Islet precursor cell (in vitro differentiated cells): ENCODE results near the gene ABLIM1.

Experiments
- DNase-seq: peaks from one replicate; pipeline ENCODE4 v3.0.0-alpha.2; 2018

ABLIM1 gene

DNA sequence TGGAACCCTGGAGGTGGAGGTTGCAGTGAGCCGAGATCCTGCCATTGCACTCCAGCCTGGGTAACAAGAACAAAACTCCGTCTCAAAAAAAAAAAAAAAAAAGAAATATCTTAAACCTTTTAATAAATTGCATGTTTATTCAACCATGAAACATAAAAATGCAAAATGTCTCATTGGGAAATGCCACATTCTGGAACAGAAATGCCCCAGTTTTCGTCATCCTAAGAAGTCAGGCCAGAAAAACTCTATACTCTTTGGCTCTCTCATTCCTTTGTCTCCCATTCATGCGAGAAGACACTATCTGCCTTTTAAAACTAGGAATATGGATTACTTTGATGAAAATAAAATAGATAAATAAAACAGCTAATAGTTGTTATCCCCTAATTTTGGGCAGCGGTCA, 21.5 kb upstream of the ABLIM1 start:
- no peak for DNase-seq

DNA sequence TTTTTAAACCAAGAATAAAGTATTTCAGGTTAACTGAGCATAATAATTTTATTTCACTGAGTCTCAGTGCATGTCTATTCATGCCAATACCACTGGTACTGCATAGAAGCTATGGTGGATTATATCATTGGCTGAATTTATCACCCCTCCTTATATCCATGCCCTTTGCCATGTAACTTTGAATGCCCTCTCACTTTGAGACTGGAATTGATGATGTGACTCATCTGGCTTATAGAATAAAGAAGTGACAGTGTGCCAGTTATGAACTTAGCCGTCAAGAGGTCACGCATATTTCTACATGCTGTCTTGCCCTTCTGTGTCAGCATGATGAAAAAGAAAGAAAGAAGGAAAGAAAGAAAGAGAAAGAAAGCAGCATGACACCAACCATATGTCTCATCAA, 20.7 kb upstream of the ABLIM1 start:
- no peak for DNase-seq

DNA sequence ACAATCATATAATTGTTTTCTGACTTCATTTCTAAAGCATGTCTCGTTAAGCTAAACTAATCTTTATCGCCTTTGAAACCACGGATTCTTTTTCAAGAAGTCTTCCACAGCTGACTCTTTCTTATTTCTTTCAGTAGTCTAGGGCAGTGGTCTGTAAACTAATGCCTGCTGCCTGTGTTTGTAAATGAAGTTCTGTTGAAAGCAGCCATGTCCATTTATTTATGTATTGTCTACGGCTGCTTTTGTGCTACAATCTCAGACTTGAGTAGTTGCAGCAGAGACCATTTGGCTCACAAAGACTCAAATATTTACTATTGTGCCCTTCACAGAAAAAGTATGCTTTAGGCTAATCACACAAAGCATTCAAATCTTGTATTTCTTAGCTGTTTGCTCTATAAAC, 20.3 kb upstream of the ABLIM1 start:
- no peak for DNase-seq

DNA sequence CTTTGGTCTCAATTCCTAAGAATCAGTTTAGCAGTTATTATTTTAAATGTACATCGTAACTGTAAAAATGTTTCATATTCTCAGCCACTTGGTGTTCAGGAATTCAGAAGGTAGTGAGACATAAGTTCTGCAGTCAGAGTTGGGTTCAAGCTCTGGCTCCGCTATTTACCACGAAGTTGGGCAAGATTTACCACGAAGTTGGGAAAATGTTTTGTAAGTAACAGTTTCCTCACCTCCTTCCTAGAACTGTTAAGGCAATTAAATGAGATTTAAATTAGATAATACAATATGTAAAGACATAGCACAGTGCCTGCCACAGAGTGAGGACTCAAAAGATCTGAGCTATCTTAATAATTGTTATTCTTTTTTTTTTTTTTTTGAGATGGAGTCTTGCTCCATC, 16.3 kb upstream of the ABLIM1 start:
- DNase-seq, result no peak

DNA sequence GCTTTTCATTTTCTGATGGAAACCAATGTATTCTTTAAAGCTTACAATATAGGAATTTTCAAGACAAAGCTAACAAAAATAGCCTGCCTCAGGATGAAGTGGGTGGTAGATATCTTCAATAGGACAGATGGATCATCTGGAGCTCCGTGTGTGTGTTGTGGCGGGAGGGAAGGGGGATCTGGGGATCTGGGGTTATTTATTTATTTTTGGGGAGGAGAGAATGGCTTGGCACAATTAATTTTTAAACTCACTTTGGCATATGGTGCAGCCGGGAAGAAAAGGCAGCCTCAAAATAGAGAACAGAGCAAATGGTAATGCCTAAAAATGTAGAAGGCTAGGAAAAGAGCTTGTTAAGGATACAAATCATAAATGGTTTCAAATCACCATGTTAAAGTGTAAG, 11.6 kb upstream of the ABLIM1 start:
- DNase-seq, result no peak

DNA sequence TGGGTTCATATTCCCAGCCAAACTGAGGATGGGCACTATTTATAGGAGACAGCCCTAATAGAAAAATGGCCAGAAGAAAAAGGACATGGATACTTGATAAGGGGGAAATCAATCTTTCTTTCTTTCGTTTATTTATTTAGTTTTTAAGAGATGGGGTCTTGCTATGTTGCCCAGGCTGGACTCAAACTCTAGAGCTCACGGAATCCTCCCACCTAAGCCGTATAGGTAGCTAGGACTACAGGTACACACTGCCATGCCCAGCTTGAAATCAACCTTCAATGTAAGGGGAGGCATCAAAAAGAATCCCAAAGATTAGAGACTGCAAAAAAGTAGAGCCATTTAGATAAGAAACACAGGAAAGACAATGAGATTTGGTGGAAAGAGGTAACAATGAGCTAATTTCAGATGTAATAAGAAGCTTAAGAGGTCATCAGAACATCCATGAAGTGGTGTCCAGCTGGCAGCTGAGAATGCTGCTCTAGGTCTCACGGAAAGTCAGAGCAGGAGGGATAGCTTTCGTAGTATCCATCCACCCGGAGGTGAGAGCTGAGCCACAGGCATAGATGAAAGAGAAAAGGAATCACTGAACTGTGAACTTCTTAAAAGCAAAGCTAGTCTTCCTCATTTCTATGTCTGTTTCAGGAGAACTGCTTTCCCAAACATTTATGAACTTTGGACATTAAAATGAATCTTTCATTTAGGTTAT, 10.5 kb upstream of the ABLIM1 start:
- DNase-seq, result no peak

DNA sequence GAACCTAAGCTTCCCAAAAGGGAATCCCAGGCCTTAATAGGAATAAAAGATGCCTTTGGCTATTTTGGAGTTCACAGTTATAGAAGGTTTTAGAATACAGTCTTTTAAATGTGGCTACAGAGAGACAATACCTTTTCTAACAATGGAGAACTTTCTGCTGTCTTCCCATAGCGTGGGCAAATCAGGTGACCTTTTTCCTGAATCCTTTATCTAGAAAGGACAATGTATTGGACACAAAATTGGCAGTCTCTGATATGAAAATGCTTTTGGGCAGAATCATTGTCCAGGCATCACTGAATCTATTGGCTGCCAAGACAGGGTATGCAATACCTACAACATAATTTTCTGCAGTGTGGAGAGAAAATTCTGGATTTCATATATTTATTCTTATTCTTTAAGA, 7.8 kb upstream of the ABLIM1 start:
- no peak for DNase-seq

DNA sequence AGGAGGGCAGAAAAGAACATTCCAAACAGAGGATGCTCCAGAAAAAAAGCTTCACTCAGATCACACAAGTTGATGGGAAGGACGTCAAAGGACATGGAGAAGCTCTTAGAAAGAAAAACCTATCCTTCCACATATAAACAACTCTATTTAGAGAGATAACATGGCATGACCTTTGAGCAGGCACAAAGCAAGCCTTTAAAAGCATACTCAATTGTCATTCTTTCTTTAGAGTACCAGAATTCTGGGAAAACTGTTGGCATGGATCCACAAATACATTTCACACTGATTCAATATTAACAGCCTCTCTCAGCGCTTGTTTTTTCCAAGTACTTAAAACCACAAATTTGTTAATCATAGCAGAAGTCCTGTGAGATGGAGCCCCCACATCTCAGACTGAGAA, 7.3 kb upstream of the ABLIM1 start:
- no peak for DNase-seq

DNA sequence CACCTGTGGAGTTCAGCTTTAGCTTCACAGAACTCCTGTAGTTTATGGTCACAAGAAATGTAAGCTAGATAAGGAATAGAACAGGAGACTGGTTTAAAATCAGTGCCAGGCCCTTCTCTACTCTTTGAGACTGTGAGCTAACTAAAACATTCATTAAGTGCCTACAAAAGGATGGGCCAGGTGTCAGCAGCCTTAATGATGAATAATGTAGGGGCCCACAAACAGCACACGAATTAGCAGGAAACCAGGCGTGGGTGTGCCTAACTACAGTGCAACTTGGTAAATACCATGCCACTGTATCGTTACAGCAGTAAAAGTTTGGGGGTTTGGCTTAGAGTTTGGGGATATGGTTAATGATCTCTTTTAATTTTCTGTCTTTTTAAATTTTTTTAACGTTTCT, 6.1 kb upstream of the ABLIM1 start:
- no peak for DNase-seq

DNA sequence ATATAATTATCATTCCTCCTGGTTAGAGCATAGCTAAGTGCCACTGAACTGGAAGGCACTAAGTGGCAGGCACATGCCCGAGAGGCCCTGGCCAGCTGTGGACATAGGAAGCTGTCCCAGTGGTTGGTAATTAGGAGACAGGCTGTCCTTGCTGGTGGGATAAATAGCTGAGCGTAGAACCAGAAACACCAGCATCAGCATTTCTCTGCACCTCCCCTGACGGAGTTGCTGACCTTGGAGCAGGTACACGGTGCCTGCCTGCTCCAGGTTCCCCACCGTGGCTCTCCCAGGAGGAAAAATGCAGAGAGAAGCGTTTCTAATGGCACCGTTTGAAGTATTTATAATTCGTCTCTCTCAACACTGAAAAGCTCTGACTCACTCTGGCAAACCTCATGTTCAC, 5.6 kb upstream of the ABLIM1 start:
- peak; percentile 60 for DNase-seq

DNA sequence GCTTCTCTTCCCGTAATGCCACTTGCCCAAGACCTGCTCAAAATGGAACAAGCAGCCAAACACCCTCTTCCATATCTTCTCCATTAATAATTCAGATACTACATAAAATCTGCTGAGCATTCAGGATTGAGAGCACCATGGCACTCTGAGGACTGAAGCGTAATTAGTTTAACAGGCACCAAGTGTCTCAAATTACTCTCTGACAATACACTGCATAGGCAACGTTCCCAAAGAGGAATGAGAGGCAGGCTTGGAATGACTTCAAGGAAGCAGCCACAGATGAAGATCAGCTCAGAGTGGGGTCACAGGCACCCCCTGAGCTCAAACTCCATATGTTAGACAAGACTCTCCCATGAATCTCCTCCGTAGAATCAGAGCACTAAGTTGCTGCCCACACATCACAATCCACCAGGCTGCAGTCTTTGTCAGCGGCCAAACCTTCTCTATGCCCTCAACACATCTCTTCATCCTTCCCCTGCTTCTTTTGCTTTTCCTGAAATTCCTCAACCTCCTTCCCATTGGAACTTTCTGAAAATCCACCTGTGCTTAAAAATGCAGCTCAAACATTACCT, 4.7 kb upstream of the ABLIM1 start:
- no peak for DNase-seq

DNA sequence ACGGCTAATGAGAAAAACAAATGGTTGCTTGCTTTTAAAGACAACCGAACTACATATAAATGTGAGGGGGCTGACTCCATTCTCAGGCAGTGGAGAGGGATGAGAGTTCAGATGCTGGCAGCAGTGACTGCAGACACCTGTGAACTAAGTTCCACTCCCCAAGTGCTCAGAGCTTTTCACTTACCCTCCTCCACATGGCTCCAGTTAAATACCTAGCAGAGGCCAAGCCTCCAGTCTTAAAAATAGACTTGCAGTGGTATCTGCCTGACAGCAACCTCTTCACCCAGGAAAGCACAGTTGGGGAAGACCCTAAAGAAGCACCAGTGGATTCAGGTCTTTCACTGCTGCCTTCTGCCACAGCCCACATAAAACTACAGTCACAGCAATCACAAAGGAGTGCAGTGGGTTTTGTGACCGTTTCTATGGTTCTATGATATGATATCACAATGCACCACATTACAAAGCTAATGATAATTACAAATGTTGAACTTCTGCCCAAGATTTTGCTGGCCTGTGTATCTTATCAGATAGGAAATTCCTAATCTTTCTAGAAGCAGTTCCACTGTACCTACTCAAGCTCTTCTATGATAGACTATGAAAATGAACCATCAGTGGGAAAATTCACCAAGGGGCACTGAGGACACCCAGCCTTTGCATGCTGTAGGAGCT, 3.3 kb upstream of the ABLIM1 start:
- no peak for DNase-seq

DNA sequence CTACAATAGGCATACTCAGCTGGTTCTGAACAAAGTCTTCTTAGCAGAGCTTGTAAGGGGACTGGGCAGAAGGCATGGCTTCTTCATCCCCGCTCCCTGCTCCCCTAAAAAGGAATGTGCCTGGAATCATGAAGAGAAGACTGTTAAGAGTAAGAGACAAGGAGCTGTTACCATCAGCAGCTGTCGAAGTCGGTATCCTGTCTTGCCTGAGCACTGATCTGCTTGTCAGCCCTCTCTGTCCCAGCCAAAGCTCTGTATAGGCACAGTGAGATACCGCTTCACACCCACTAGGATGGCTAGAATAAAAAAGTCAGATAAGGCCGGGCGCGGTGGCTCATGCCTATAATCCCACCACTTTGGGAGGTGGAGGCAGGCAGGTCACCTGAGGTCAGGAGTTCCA, 2.4 kb downstream of the ABLIM1 start:
- DNase-seq, result peak; percentile 76

DNA sequence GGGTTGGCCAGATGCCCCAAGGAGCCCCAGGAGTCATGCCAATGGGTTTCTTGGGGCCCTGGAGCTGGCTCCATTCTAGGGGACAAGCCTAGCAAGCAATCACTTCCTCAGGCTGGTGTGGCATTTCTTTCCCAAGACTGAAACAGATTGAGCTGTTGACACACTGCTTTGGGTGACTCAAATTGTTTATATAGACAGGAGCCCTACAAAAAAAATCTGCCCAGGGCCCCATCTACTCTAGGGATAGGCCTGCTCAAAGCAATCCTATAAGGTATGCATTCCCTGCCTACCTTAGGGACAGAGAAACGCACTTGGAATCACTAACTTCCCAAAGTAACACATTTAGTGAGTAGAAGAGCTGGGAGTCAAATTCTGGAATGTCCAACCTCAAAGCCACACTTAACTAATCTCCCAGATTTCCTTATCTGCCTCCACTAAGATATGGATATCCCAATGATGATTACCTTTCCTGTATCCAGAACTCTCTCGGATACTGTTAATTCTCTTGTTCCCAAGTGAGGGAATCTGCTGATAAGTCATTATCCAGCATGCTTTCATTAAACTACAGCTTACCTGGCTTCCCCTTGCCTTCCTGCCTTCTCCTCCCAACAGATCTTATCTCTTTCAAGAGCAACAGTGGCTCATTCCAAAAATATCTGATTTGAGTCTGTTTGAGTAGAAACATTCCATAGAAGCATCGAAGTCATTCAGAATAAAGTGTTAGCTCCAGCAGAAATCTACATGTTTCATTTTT, 3.1 kb downstream of the ABLIM1 start:
- peak; percentile 75 for DNase-seq

DNA sequence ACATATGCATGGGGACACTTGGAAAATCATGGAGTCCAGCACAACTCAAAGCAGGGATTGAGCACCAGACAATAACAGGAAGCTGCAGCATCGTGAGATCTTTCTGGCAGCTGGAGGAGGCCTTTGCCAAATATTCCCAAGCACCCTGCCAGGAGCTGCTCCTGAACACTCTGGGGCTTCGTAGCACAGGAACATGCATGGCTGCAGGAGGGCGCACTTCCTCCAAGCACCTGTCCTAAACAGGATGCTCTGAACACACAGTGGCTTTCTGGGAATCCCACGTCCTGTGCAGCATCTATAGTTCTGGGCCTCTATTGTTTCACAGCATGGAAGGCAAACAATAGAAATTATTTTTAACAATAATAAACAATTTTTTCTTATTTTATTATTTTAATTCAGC, 4.1 kb downstream of the ABLIM1 start:
- DNase-seq, result no peak

DNA sequence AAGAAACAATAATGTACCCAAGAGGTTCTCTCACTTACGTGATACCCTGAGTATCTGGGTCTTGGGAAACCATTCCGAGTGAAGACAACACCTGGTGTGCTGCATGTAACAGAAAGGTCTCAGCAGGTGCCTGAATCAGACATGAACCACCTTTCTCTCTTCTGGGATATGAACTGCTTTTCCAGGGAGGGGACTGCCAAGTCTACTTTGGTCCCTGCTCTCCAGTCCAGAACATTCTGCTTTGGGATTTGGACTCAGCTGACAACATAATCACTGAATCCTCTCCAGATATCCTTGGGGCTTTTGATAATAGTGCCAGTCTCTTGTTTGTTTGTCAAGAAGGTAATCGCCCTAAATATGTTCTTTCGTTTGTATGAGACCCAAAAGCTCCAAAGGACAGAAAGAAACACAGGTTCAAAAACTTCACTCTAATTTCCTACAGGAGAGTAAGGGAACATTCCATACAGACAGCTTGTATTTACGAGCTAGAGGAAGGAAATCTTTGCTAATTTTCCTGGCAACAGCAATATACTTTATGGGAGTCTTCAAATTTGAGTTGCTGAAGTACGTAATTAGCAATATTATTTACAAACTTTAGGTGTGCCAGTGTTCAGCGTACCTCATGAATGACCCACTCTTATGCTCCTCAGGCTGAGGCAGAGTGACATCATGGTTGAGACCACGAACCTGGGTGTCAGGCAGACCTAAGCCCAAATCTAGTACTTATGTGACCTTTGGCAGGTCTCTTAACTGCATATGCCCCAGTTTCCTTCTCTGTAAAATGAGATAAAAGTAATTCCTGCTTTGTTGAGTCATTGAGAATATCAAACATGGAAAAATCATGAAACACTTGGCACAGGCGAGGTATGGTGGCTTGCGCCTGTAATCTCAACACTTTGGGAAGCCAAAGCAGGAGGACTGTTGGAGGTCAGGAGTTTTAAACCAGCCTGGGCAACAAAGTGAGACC, 5.4 kb downstream of the ABLIM1 start:
- no peak for DNase-seq

DNA sequence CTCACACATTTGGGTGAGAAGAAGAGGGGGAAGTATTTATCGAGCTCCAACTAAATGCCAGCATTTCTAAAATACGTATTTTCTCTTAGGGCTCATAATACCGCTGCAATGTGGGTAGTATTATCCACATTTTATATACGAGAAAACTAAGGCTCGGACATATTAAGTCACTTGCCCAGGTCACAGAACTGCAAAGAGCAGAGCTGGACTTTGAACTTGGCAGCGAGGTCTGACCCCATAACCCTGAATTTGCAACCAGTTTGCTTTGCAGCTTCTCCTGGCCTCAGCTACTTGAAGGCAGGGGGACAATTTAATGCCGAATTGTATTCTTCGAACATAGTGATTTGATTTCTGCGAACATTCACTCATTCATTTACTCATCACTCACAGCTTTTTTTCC, 7.2 kb downstream of the ABLIM1 start:
- DNase-seq, result no peak

DNA sequence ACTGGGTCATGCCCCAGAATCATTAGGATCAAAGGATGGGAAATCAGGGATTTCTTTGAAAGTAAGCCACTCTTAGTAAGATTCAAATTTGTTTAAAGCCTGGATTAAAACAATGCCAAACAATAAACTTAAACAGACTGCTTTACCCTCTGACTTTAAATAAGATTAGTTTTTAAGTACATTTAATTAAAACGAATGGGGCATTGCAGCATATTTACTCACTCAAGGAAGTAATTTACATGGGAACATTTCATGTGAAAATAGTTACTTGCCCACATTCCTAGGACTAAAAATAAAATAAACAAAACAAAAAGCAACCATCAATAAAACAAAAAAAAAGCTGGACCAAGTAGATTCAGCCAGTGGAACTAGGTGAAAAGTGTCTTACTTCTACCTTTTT, 7.8 kb downstream of the ABLIM1 start:
- no peak for DNase-seq

DNA sequence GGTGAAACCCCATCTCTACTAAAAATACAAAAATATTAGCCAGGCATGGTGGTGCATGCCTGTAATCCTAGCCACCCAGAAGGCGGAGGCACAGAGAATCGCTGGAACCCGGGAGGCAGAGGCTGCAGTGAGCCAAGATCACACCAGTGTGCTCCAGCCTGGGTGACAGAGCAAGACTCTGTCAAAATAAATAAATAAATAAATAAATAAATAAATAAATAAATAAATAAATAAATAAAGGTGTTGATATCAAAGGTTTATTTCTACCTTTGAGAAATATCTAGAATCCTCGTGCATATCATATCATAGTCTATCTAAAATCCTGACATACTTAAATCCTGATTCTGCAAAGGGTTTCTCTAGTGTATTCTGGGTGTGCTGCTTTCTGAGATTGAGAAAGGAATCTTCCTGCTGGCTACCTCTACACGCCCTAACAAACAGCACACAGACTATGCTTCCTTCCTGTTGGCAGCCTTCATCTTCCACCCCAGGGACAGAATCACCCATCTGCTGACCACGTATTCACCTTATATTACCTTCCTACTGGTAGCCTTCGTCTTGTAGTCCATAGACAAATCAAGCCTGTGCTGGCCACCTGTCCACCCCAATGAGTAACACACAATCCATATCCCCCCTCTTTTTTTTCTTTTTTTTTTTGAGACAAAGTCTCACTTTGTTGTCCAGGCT, 8.7 kb downstream of the ABLIM1 start:
- DNase-seq, result no peak

DNA sequence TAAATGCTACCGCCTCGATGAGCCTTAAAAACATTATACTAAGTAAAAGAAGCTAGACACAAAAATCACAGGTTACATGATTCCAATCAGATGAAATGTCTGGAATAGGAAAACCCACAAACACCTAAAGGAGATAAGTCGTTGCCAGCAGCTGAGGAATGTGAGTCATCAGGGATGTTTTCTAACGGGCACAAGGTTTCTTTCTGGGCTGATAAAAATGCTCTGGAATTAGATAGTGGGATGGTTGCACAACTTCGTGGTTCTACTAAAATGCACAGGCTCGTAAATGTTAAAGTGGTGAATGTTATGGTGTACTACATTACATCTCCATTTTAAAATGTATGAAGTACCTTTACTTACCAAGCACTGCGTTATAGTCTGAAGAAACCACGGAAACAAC, 9.7 kb downstream of the ABLIM1 start:
- no peak for DNase-seq

DNA sequence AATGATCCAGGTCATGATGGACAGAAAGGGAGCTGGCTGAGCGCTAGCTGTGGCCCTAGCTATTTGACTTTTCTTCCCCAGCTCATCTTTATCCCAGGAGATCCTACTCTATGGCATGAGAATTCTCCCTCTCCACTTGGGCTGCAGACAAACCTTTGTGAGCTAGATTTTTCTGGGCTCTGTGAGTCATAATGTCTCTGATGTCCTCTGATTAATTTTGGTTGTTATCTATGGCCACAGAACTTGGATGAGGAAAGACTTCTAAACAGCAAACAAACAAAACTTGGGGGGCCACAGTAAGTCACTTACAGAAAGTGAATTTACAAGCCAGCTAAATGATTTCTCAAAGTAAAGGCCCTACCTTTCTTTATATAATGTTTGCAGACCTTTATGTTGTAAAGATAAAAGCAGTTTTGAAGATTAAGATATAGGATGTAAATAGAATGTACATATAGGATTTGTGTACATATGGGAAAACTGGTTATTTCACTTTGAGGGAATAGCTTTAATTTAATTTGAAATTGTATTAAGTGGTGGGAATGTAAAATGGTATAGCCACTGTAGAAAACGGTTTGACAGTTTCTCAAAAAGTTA, 10.4 kb downstream of the ABLIM1 start:
- no peak for DNase-seq

DNA sequence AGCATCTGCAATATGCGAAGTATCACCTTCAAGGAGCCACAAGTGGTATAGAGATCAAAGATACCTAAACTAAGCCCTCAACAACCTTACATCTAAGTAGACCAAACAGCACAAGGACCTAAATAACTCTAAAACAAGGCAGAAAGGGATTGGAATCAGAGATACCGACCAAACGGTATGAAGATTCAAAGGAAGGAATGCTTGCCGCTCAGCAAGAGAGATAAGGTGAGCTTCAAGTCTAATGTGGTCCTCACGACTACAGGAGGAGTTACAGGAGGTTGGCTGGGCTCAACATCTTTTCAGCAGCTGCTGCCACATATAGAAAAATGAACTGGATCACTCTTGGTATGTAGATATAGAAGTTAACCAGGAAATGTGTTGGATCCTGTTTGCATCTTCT, 11.6 kb downstream of the ABLIM1 start:
- DNase-seq, result no peak
